Measurements from ENCODE around the gene COA1.
A peak's percentile ranks its signal among the peaks of the same experiment; 100 is the strongest.
"Not testable (repeated sequence)": the region's sequence is repeated elsewhere in the genome, so short reads cannot be mapped to it uniquely, and the experiment has no call there.

Gene COA1

GRCh38 chr7:43729214-43729923 lies at the start of gene COA1:
COA1 (minus strand) TSS chr7:43729523; CDS start chr7:43648614, 80,909 bp downstream.
- DNase-seq = peak; percentile 85

DNA sequence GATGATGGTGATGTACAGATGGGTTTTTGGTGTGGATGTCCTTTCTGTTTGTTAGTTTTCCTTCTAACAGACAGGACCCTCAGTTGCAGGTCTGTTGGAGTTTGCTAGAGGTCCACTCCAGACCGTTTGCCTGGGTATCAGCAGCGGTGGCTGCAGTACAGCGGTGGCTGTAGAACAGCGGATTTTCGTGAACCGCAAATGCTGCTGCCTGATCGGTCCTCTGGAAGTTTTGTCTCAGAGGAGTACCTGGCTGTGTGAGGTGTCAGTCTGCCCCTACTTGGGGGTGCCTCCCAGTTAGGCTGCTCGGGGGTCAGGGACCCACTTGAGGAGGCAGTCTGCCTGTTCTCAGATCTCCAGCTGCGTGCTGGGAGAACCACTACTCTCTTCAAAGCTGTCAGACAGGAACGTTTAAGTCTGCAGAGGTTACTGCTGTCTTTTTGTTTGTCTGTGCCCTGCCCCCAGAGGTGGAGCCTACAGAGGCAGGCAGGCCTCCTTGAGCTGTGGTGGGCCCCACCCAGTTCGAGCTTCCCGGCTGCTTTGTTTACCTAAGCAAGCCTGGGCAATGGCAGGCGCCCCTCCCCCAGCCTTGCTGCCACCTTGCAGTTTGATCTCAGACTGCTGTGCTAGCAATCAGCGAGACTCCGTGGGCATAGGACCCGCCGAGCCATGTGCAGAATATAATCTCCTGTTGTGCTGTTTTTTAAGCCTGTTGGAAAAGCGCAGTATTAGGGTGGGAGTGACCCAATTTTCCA lies 49.1 kb upstream of the COA1 start:
- DNase-seq = not testable (repeated sequence)

DNA sequence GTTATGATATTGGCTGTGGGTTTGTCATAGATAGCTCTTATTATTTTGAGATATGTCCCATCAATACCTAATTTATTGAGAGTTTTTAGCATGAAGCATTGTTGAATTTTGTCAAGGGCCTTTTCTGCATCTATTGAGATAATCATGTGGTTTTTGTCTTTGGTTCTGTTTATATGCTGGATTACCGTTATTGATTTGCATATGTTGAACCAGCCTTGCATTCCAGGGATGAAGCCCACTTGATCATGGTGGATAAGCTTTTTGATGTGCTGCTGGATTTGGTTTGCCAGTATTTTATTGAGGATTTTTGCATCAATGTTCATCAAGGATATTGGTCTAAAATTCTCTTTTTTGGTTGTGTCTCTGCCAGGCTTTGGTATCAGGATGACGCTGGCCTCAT lies 45.9 kb upstream of the COA1 start:
- DNase-seq = not testable (repeated sequence)

GRCh38 chr7:43773268-43773667 lies 43.9 kb upstream of the COA1 start:
- DNase-seq = not testable (repeated sequence)

DNA sequence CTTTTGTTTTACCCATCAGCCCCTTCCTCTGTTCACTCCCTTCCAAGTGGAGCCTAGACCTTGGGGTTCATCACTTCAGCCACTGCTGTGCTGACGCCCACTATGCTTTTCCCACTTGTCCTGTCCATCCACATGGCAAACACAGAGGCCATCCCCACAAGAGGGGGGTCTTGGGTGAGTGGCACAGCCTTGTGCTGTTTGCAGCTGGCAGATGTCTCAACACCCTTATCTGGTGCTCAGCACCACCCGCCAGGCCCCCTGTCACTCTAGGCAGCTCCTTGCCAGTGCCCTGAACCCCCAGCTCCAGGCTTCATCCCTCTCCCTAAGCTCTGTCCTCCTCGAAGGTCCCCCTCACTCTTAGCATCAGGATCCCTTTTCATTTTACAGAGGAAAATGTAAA lies 42.2 kb upstream of the COA1 start:
- no peak for DNase-seq

DNA sequence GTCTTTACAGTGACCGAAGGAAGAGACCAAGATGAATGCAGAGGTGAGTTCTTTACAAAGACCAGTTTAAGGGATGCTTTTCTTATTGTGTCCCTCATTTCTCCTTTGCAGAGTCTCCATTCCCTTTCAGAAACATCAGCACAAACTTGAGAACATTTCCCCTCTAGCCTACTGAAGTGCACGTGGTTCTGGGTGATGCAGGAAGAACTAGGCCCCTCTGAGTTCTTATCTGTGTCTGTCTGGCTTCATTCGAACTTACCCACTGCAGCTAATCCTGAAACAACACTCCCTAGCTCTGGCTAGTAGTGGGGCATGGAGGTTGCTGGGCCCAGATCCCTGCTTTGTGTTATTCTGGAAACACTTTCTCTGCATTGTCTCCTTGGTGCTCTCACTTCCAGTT lies 41.8 kb upstream of the COA1 start:
- DNase-seq = no peak

GRCh38 chr7:43769791-43770465 lies 40.6 kb upstream of the COA1 start:
- no peak for DNase-seq

DNA sequence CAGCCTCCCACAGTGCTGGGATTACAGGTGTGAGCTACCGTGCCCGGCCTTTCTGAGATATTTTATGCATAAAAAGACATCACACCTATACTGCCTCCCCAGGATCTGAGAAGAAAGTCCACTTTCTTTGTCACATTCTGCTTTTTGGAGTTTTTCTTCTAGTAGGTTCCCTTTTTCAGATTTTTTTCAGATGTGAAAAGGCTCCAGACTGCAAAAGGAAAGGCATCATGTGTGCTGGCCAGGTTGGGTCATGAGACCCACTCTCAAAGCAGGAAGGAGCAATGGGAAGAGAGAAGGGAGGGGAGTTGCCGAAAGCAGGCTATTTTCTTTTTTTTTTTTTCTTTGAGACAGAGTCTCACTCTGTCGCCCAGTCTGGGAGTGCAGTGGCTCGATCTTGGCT lies 40.0 kb upstream of the COA1 start:
- DNase-seq = no peak

- no peak for DNase-seq
These were observed 39.6 kb upstream of the COA1 start for GRCh38 chr7:43768887-43769272.

- DNase-seq = no peak
These were observed 39.0 kb upstream of the COA1 start for GRCh38 chr7:43768201-43768886.

- DNase-seq = no peak
These were observed 38.0 kb upstream of the COA1 start for GRCh38 chr7:43767311-43767710.

DNA sequence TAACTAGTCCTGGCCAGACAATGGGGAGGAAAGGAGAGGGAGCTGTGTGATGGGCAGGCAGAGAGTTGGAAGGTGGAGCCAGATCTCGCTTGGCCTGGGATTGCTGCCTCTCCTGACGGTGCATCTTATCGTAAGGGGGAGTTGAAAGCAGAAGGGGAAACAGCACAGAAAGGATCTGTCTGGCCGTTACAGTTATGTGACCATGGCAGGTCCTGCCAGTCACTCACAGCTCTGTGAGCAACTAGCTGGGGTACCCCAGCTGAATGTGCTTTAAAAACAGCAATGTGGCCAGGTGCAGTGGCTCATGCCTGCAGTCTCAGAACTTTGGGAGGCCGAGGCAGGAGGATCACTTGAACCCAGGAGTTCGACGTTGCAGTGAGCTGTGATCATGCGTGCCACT lies 37.2 kb upstream of the COA1 start:
- DNase-seq = no peak

DNA sequence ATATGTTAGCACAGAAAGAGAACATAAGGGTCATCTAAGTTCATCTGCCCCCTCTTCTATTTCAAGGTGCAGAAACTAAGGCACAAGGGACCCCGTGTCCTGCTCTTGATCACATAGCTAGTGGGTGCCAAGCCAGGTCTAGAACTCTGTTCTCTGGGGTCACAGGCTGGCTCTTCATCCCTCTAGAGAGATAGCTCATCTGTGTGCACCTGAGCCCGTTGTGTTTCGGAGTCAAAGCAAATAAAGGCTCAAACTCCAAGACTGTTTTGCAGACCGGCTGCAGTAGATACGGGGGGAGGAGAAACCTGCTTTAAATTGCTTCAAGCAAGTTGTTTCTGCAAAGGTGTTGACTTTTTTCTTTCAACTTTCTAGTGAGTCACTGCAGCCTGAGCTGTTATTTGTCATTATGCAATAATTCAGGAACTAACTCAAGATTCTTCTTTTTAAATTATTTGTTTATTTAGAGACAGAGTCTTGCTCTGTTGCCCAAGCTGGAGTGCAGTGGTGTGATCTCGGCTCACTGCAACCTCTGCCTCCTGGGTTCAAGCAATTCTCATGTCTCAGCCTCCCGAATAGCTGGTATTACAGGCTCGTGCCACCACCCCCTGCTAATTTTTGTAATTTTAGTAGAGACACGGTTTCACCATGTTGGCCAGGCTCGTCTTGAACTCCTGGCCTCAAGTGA lies 35.6 kb upstream of the COA1 start:
- DNase-seq = no peak

GRCh38 chr7:43764039-43764761 lies 34.9 kb upstream of the COA1 start:
- DNase-seq = no peak

GRCh38 chr7:43763183-43763582 lies 33.9 kb upstream of the COA1 start:
- DNase-seq = no peak

- DNase-seq = no peak
These were observed 32.8 kb upstream of the COA1 start for GRCh38 chr7:43761938-43762692.

- DNase-seq = no peak
These were observed 32.1 kb upstream of the COA1 start for GRCh38 chr7:43761382-43761781.

GRCh38 chr7:43760861-43761260 lies 31.5 kb upstream of the COA1 start:
- no peak for DNase-seq

- peak; percentile 16 for DNase-seq
These were observed 29.7 kb upstream of the COA1 start for GRCh38 chr7:43758822-43759683.

All from GDM1 (cell line).